Measurements from ENCODE around the gene FAAP24.
"Not testable (repeated sequence)": the region's sequence is repeated elsewhere in the genome, so short reads cannot be mapped to it uniquely, and the experiment has no call there.

Gene FAAP24

DNA sequence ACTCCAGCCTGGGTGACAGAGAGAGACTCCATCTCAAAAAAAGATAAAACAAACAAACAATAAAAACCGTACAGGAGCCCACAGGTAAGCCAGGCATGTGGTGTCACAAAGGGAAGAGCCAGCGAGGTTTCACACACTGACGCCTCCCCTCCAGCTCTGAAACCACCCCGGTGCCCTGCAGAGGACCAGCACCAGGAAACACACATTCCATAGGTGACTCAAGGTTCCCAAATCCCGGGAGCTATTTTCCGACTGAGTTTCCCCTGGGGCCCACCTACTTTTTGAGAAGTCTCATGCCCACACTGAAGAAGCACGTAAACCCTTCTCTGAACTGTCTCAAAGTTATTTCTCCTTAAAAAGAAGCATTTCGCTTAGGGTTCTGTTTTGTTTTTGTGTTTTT, 52.4 kb downstream of the FAAP24 start:
- no peak overlapping the region for H3K27ac ChIP-seq
- ChIA-PET CTCF (no interaction called here), POLR2A (ENCODE audit: low non-redundant PET) (no interaction called here)
- TF ChIP-seq, protein P1, sequence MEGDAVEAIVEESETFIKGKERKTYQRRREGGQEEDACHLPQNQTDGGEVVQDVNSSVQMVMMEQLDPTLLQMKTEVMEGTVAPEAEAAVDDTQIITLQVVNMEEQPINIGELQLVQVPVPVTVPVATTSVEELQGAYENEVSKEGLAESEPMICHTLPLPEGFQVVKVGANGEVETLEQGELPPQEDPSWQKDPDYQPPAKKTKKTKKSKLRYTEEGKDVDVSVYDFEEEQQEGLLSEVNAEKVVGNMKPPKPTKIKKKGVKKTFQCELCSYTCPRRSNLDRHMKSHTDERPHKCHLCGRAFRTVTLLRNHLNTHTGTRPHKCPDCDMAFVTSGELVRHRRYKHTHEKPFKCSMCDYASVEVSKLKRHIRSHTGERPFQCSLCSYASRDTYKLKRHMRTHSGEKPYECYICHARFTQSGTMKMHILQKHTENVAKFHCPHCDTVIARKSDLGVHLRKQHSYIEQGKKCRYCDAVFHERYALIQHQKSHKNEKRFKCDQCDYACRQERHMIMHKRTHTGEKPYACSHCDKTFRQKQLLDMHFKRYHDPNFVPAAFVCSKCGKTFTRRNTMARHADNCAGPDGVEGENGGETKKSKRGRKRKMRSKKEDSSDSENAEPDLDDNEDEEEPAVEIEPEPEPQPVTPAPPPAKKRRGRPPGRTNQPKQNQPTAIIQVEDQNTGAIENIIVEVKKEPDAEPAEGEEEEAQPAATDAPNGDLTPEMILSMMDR (conservative IDR thresholded peaks at IDR 0.05; ENCODE audit: low read depth) = no peak
- DNase-seq (ENCODE audit: low spot score) = no peak

DNA sequence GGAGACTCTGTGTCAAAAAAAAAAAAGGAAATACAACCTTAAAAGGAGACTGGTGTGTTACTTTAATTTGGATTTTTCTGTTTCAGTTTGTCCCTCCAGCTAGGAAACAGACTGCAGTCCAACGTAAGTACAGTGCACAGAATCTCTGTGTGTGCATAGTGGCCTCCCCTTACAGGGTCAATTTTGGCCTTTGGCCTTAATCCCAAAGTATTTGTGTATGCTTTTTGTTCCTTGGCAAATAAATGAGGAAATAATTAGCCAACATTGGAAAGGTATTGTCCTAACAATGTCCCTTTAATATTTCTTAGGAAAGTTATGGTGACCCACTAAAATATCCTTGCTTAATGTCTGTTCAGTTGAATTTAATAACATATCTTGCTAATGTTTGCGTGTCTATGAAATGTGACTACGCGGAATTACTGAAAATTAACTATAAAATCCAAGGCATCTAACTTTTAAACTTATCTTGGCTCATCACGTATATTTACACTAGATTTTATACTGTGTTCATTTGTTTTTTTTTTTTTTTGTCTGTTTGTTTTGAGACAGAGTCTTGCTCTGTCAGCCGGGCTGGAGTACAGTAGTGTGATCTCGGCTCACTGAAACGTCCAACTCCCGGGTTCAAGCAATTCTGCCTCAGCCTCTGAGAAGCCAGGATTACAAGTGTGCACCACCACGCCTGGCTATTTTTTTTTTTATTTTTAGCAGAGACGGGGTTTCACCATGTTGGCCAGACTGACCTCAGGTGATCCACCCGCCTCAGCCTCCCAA, 53.6 kb downstream of the FAAP24 start:
- POLR2A ChIA-PET (ENCODE audit: low non-redundant PET); DNase-seq (ENCODE audit: low spot score); CTCF ChIA-PET: not testable (repeated sequence)

DNA sequence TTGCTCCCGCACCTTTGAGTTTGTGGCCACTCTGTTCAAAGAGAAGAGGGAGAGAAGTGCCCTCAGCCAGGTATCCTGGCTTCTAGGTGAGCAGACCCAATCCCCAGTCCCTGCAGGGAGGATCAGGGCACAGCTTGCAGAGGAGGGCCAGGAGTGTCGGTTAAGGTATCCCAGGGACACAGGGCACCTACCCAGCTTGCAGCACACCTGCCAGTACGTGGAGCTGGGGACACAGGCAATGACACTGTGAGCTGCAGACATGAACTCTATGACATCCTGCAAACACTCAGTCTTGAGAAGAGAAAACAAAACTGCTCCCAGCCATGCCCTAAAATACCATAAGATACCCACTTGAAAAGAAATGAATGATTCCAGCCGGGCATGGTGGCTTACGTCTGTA, 54.6 kb downstream of the FAAP24 start:
- POLR2A ChIA-PET (ENCODE audit: low non-redundant PET); CTCF ChIA-PET; DNase-seq (ENCODE audit: low spot score); H3K27ac ChIP-seq: not testable (repeated sequence)

More for the DNA sequence above, 53.6 kb downstream of the FAAP24 start:
- H3K27ac ChIP-seq = not testable (repeated sequence)

Measured in RWPE1 (cell line).